ENCODE measurements around the gene AFG1L.
"Not testable (repeated sequence)": the region's sequence is repeated elsewhere in the genome, so short reads cannot be mapped to it uniquely, and the experiment has no call there.

Gene AFG1L

DNA sequence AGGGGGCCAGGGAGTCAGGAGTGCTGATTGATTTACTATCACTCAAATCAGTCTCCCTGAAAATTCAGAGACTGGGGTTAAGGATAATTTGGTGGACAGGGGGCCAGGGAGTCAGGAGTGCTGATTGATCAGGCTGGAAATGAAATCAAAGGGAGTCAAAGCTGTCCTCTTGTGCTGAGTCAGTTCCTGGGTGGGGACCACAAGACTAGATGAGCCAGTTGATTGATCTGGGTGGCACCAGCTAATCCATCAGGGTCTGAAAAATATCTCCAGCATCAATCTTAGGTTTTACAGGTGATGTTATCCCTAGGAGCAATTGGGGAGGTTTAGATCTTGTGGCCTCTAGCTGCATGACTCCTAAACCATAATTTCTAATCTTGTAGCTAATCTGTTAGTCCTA, 6.1 kb upstream of the AFG1L start:
- no peak for DNase-seq (ENCODE audit: low spot score)

GRCh38 chr6:108291091-108291490, 3.8 kb upstream of the AFG1L start:
- DNase-seq (ENCODE audit: low spot score): no peak

GRCh38 chr6:108292561-108292960, 2.3 kb upstream of the AFG1L start:
- DNase-seq (ENCODE audit: low spot score): not testable (repeated sequence)

GRCh38 chr6:108293527-108294296, 1.1 kb upstream of the AFG1L start:
- DNase-seq (ENCODE audit: low spot score): no peak

DNA sequence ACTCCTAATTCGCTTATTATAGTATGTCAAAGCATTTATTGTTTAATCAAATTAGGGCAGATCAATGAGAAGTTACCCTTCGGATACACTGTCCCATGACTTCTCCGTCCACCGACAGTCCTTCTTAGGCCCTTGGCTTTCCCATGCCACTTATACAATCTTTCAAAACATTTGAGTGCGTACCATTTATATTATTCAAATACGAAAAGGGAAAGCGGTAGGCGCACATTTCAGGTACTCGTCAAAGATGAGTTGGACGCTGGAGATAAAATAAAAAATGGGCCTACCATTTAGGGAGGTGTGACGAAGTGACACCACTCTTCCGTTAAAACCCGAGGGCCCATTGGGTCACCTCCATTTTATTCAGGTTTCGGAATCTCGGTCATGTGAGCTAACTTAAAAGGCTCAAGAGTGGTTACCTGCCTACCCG, 542 bp upstream of the AFG1L start:
- DNase-seq (ENCODE audit: low spot score): no peak

DNA sequence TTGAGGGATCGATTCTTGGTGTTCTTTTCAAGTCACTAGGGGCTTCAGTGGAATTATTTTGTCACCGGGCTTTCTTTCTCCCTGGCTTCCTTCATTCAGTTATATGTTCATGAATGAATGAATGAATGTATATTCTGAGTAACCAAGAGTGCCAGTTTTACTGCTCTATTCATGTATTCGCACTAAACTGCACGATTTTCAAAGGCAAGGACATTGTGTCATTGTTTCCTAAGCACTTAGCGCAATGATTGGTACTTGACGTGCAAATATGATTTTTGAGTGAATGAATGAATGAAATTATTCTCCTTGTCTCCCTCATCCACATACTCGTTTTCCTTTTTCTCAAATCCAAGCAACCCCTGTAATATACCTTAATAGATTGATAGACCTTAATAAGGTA, 822 bp downstream of the AFG1L start:
- DNase-seq (ENCODE audit: low spot score): no peak

DNA sequence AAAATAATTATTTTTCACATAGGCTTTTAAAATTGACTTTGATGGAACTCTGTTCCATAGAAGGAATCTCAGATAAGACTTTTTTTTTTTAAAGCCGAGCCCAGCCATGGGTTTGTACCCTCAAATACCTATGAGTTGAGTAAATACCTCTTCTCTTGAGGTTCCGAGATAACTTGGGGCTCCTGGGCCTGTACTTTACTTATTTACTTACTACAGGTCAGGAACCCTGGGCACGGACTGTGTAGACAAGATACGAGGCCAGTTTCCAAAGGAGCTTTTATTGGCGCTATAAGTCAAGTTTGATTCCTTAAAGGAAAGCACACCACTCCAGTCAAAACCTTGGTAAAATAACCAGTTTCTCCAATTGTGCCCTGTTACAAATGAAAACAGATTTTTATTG, 7.5 kb downstream of the AFG1L start:
- no peak for DNase-seq (ENCODE audit: low spot score)

DNA sequence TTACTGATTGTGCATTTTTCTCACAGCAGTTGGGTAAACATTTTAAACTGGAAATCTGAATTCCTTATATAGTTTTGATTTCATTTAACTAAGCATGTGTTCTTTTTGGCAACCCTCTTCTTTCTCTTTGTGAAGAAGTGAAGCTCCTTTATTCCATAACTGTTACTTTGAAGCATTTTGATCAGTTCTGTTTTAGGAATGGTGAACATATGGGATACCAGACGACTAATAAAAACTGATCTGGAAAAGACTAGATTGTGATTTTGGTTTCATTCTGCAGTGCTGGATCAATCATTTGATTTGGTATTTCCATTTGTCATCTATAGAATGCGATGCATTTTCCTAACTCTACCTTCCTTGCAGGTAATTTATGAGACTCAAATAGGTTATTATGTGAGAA, 9.8 kb downstream of the AFG1L start:
- no peak for DNase-seq (ENCODE audit: low spot score)

DNA sequence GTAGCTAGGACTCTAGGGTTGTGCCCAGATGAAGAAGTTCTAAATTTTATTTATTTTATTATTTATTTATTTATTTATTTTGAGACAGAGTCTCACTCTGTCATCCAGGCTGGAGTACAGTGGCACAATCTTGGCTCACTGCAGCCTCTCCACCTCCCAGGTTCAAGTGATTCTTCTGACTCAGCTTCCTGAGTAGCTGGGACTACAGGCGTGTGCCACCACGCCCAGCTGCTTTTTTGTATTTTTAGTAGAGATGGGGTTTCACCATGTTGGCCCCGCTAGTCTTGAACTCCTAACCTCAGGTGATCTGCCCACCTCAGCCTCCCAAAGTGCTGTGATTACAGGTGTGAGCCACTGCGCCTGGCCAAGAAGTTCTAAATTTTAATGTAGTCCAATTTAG, 13.8 kb downstream of the AFG1L start:
- DNase-seq (ENCODE audit: low spot score): not testable (repeated sequence)

GRCh38 chr6:108309844-108310243, 15.0 kb downstream of the AFG1L start:
- DNase-seq (ENCODE audit: low spot score): no peak

DNA sequence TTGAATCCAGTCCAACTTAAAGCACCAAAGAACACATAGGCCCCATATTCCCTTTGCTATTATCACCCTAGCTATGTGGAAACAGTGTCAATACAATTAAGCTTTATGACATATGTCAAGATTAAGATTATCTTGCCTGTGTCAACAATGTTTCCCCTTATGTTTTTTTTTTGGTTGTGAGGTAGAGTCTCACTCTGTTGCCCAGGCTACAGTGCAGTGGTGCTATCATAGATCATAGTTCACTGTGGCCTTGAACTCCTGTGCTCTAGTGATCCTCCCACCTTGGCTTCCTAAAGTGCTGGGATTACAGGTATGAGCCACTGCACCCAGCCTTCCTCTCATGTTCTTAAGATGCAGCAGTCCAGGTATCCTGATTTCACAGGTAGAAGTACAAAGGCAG, 17.8 kb downstream of the AFG1L start:
- no peak for DNase-seq (ENCODE audit: low spot score)

DNA sequence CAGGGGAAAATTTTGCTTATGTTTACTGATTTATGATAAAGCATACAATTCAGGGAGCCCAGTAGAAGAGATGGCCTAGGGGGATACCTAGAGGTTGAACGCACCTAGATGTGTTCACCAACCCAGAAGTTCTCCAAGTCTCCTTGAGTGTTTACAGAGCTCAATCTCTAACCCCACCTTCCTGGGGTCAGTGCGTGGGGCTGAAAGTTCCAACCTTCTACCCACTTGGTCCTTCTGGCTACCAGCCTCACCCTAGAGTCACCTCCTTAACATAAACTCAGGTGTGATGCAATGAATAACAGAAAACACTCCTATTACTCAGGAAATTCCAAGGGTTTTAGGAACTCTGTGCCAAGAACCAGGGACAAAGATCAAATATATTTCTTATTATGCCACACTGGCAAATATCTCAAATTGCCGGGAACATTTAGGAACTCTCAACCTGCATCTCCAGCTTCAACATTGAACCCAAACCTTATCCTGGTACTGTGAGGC, 26.4 kb downstream of the AFG1L start:
- DNase-seq (ENCODE audit: low spot score): no peak

DNA sequence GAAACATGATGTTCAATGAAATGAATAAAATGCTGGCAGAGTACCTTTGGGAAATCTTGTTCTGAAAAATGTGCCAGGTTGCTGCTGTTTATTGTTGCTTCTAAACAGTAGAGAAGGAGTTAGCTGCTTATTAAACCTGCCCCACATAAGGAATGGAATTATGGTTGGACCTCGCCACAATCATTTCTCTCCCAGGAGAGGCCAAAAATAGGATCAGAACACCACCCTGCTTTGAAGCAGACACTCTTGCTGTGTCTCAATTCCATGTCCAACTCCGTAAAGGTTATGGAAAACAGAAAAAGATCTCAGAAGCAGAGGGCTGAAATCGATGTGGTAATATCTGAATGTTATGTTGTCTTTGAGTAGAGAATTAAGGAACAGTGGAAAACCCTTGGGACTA, 27.9 kb downstream of the AFG1L start:
- no peak for DNase-seq (ENCODE audit: low spot score)

GRCh38 chr6:108323710-108324466, 29.0 kb downstream of the AFG1L start:
- DNase-seq (ENCODE audit: low spot score): peak; percentile 17

- DNase-seq (ENCODE audit: low spot score): not testable (repeated sequence)
These were observed 35.4 kb downstream of the AFG1L start for GRCh38 chr6:108330221-108330785.

GRCh38 chr6:108330806-108331205, 36.0 kb downstream of the AFG1L start:
- no peak for DNase-seq (ENCODE audit: low spot score)

DNA sequence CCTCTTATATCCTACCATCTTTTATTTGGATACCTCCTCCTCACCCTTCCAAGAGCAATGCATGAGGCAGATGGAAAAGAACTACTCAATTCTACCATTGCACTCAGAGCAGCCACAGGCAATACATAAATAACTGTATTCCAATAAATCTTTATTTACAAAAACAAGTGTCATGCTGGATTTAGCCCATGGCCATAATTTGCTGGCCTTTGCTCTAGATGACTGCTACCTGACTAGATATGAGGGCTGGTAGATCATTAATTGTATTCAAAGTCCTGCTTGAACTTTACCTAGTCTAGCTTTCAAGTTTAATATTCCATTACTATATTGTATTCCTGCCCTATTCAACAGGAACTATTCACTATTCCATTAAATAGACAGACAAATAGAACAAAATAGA, 37.1 kb downstream of the AFG1L start:
- no peak for DNase-seq (ENCODE audit: low spot score)

DNA sequence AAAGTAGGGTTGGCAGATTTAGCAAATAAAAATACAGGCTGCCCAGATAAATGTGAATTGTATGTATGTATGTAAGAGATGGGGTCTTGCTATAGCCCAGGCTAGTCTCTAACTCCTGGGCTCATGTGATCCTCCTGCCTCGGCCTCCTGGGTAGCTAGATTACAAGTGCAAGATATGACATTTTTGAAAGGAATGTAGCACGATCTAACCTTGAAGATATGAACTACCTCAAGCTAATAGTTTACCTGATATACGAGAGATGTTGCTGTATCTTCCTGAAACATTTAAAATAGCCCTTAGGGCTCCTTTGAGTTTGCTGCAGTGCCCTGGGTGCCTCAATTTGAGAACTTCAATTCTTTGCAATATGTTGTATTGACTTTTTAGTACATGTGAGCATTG, 42.1 kb downstream of the AFG1L start:
- no peak for DNase-seq (ENCODE audit: low spot score)

GRCh38 chr6:108337721-108338120, 42.9 kb downstream of the AFG1L start:
- no peak for DNase-seq (ENCODE audit: low spot score)

GRCh38 chr6:108341372-108341771, 46.5 kb downstream of the AFG1L start:
- no peak for DNase-seq (ENCODE audit: low spot score)

DNA sequence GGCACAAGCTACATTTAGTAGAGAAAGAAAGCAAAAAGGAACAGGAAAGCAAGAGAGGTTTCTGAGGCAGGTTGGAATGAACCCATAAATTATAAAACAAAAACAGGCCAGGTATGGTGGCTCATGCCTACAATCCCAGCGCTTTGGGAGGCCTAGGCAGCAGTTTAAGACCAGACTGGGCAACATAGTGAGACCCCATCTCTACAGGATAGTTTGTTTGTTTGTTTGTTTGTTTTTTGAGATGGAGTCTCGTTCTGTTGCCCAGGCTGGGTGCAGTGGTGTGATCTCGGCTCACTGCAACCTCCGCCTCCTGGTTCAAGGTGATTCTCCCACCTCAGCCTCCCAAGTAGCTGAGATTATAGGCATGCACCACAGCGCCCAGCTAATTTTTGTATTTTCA, 49.0 kb downstream of the AFG1L start:
- DNase-seq (ENCODE audit: low spot score): no peak

DNA sequence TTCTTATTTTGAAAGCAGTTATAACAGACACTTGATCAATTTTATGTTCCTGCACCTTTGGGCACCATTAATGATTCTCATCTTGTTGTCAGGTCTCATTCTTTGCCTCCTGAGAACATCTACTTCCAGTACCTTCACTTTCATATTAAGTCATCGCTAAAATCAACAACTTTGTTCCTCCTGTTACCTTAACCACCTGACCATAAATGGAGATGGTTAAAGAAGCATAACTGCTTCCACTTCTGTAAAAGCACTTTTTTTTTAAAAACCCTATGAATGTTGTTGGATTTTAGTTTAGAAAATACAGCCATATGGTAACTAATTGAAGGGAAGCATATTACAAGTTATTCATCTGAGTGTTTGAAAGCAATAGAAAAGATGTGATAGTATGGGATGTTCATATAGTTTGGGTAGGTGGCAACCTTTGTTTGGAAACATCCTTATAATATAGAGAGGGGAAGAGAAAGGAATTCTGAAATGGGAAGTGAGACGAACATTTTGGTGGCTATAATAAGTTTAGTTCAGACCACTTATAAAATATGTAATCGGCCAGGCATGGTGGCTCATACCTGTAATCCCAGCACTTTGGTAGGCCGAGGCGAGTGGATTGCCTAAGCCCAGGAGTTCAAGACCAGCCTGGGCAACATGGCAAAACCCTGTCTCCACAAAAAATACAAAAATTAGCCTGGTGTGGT, 53.9 kb downstream of the AFG1L start:
- DNase-seq (ENCODE audit: low spot score): no peak

All from SW480 (cell line).